ENCODE data around the gene KRT73.

GRCh38 chr12:52643233-52644077 is 25.1 kb upstream of the KRT73 start:
- TF ChIP-seq, protein P1, sequence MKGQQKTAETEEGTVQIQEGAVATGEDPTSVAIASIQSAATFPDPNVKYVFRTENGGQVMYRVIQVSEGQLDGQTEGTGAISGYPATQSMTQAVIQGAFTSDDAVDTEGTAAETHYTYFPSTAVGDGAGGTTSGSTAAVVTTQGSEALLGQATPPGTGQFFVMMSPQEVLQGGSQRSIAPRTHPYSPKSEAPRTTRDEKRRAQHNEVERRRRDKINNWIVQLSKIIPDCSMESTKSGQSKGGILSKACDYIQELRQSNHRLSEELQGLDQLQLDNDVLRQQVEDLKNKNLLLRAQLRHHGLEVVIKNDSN (IDR thresholded peaks at IDR 0.05) = no peak
- TF ChIP-seq ZBTB7A (IDR thresholded peaks at IDR 0.05; ENCODE audit: low read depth) (no peak), MAX (IDR thresholded peaks at IDR 0.05) (no peak), NFIC (IDR thresholded peaks at IDR 0.05) (no peak)

Data from Ishikawa (cell line).